ENCODE measurements around the gene C16orf54. TPM values are rescaled to one million over a fixed set of nuclear protein-coding genes. Genes with fewer than 3 reads are reported as not detected.
A peak's percentile ranks its signal among the peaks of the same experiment; 100 is the strongest.

C16orf54 gene
- total and polyA plus RNA-seq, 2 of the 4 experiments (the other 2 are of a cell fraction) = not detected

DNA sequence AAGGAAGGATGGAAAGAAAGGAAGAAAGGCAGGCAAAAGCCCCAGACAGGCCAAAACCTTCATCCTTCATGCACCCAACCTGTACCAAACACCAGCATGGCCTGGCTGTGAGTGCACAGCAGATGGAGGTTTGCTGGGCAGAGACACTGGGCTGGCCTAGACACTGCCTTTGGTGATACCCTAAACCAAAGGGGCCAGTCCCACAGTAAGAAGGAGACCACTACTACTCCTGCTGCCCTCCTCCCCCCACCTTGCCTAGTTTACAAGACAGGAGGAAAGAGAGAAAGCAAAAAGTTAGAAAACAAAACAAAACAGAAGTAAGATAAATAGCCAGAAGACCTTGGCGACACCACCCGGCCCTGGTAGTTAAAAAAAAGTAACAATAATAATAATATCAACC lies 47.7 kb downstream of the C16orf54 start (continued):
- TF ChIP-seq, protein P1, sequence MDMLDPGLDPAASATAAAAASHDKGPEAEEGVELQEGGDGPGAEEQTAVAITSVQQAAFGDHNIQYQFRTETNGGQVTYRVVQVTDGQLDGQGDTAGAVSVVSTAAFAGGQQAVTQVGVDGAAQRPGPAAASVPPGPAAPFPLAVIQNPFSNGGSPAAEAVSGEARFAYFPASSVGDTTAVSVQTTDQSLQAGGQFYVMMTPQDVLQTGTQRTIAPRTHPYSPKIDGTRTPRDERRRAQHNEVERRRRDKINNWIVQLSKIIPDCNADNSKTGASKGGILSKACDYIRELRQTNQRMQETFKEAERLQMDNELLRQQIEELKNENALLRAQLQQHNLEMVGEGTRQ (IDR thresholded peaks at IDR 0.05; ENCODE audit: low read depth, low read length) = no peak
- no peak for TF ChIP-seq CHD1 (IDR thresholded peaks at IDR 0.05; ENCODE audit: low read depth, low read length)
- no peak for TF ChIP-seq SMC3 (IDR thresholded peaks at IDR 0.05; ENCODE audit: low read depth, low read length)
- no peak for TF ChIP-seq RFX5 (IDR thresholded peaks at IDR 0.05; ENCODE audit: low read depth, low read length)

DNA sequence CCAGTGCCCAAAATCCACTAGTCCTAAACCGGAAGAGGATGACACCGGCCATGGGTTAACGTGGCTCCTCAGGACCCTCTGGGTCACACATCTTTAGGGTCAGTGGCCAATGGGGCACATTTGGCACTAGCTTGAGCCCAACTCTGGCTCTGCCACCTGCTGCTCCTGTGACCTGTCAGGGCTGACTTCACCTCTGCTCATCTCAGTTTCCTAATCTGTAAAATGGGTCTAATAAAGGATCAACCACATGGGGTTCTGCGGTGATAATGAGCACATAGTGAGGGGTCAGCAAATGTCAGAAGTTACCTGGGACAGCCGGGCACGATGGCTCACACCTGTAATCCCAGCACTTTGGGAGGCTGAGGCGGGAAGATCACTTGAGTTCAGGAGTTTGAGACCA lies 48.4 kb downstream of the C16orf54 start:
- H3K36me3 ChIP-seq (ENCODE audit: control insufficient read depth, insufficient read depth, low read length) = no peaks in the 10 kb centered on the region
- no peak overlapping the region for H4K5ac ChIP-seq (ENCODE audit: low read depth, low read length)
- peak overlapping the region; percentile 3 for H2AFZ ChIP-seq (replicated peaks; ENCODE audit: low read length, poor library complexity)
- CTCF ChIA-PET = no interaction called here
- H3K4me1 ChIP-seq (ENCODE audit: control insufficient read depth, insufficient read depth, low read length) = no peaks in the 10 kb centered on the region
- H3K9me1 ChIP-seq (ENCODE audit: insufficient read depth, low read length) = no peaks in the 10 kb centered on the region
- H2BK120ac ChIP-seq (ENCODE audit: low read depth, low read length) = no peak overlapping the region
- no peak overlapping the region for H3K4ac ChIP-seq (ENCODE audit: low read depth, low read length)
- no peak overlapping the region for H3K9ac ChIP-seq (ENCODE audit: low read depth, low read length)
- no peak overlapping the region for H3K4me2 ChIP-seq (ENCODE audit: low read depth, low read length)
- dilution Hi-C loops (cut with HindIII; ENCODE audit: low sequenced_read_pairs, unreplicated experiment) = no loop called here
- intact Hi-C loops (cut with micrococcal nuclease) = no loop called here
- H2BK5ac ChIP-seq (ENCODE audit: low read depth, low read length, poor library complexity, severe bottlenecking) = no peak overlapping the region
- H3K56ac ChIP-seq (ENCODE audit: extremely low read depth, insufficient read depth, low read length) = no peak overlapping the region
- DNase-seq = no peak
- no peak overlapping the region for H3K14ac ChIP-seq (replicated peaks; ENCODE audit: low read depth, low read length)
- H2AK9ac ChIP-seq (replicated peaks; ENCODE audit: low read depth, low read length, poor library complexity) = peak overlapping the region; percentile 28
- H3K23ac ChIP-seq (ENCODE audit: low read depth, low read length) = no peak overlapping the region
- H3K9me3 ChIP-seq (ENCODE audit: control insufficient read depth, insufficient read depth, low read length) = no peaks in the 10 kb centered on the region
- no peak overlapping the region for H2BK20ac ChIP-seq (ENCODE audit: low read depth, low read length)
- in situ Hi-C loops (cut with MboI; ENCODE audit: low sequenced_read_pairs) = loop anchor here (10.0 kb wide), 2 partner anchors 63 to 327 kb away; partner anchors contain the start of gene C16orf92
- no peak overlapping the region for H3K18ac ChIP-seq (ENCODE audit: low read depth, low read length)
- POLR2A ChIA-PET (ENCODE audit: unreplicated experiment) = no interaction called here
- WGBS, 2 experiments (ENCODE audit: extremely low coverage in 2 of 2, insufficient read length in 1 of 2) = 100% methylated on average over 2 of the region's 7 CpGs; no CpG with 5 or more reads in 1 of the 2 experiments
- no peak overlapping the region for H4K8ac ChIP-seq (ENCODE audit: low read depth in 2 of 2, low read length in 2 of 2)
- no peak overlapping the region for H4K91ac ChIP-seq (ENCODE audit: insufficient read depth, low read depth, low read length)
- H2BK15ac ChIP-seq (ENCODE audit: low read depth, low read length) = no peak overlapping the region
- no peak for ATAC-seq (ENCODE audit: low read depth)
- H3K4me3 ChIP-seq (ENCODE audit: insufficient read depth, low read depth, low read length) = no peak overlapping the region
- H3K27me3 ChIP-seq (ENCODE audit: control insufficient read depth, insufficient read depth, low read length) = peaks cover 10% of the 10 kb centered on the region; the same call in 1 of the 2 replicates
- no peaks in the 10 kb centered on the region for H3K79me1 ChIP-seq (ENCODE audit: low read depth in 1 of 2, low read length in 2 of 2)
- H2AK5ac ChIP-seq (ENCODE audit: low read depth, low read length) = no peak overlapping the region
- BruUV-seq (replicated peaks) = no TSS peak
- no peak overlapping the region for H3K27ac ChIP-seq (ENCODE audit: insufficient read depth, low read length)
- no peaks in the 10 kb centered on the region for H4K20me1 ChIP-seq (ENCODE audit: insufficient read depth, low read length)
- TF ChIP-seq MAZ (IDR thresholded peaks at IDR 0.05; ENCODE audit: borderline replicate concordance, low read depth, low read length) (no peak), MAFK (IDR thresholded peaks at IDR 0.05; ENCODE audit: low read depth, low read length) (no peak), RAD21 (IDR thresholded peaks at IDR 0.05; ENCODE audit: low read length) (no peak), NFE2L2 (IDR thresholded peaks at IDR 0.05; ENCODE audit: low read depth, low read length) (no peak), POLR2A (IDR thresholded peaks at IDR 0.05; ENCODE audit: low read depth, low read length) (no peak), SMC3 (IDR thresholded peaks at IDR 0.05; ENCODE audit: low read depth, low read length) (no peak), MXI1 (IDR thresholded peaks at IDR 0.05; ENCODE audit: borderline replicate concordance, low read depth, low read length) (no peak), CEBPB (IDR thresholded peaks at IDR 0.05; ENCODE audit: low read depth, low read length) (no peak), RFX5 (IDR thresholded peaks at IDR 0.05; ENCODE audit: low read depth, low read length) (no peak)
- TF ChIP-seq, protein P2, sequence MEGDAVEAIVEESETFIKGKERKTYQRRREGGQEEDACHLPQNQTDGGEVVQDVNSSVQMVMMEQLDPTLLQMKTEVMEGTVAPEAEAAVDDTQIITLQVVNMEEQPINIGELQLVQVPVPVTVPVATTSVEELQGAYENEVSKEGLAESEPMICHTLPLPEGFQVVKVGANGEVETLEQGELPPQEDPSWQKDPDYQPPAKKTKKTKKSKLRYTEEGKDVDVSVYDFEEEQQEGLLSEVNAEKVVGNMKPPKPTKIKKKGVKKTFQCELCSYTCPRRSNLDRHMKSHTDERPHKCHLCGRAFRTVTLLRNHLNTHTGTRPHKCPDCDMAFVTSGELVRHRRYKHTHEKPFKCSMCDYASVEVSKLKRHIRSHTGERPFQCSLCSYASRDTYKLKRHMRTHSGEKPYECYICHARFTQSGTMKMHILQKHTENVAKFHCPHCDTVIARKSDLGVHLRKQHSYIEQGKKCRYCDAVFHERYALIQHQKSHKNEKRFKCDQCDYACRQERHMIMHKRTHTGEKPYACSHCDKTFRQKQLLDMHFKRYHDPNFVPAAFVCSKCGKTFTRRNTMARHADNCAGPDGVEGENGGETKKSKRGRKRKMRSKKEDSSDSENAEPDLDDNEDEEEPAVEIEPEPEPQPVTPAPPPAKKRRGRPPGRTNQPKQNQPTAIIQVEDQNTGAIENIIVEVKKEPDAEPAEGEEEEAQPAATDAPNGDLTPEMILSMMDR (conservative IDR thresholded peaks at IDR 0.05; ENCODE audit: low read depth, low read length) = no peak
- TF ChIP-seq, protein P3, sequence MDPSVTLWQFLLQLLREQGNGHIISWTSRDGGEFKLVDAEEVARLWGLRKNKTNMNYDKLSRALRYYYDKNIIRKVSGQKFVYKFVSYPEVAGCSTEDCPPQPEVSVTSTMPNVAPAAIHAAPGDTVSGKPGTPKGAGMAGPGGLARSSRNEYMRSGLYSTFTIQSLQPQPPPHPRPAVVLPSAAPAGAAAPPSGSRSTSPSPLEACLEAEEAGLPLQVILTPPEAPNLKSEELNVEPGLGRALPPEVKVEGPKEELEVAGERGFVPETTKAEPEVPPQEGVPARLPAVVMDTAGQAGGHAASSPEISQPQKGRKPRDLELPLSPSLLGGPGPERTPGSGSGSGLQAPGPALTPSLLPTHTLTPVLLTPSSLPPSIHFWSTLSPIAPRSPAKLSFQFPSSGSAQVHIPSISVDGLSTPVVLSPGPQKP (IDR thresholded peaks at IDR 0.05; ENCODE audit: borderline replicate concordance, low read depth, low read length) = no peak
- TF ChIP-seq, protein P1 (IDR thresholded peaks at IDR 0.05; ENCODE audit: low read depth, low read length) = no peak

Data from IMR-90 (cell line).